ENCODE data around the gene OR6J1.
"Not testable (repeated sequence)": the region's sequence is repeated elsewhere in the genome, so short reads cannot be mapped to it uniquely, and the experiment has no call there.

The OR6J1 gene

GRCh38 chr14:22644305-22644635 lies at the start of gene OR6J1:
OR6J1 (minus strand) TSS chr14:22644352; CDS start chr14:22634811, 9,541 bp downstream.
- Histone ChIP-seq H3K4me3 (ENCODE audit: low read depth in 1 of 5, low read length in 5 of 5) (no peak within 1 kb of the TSS), H3K9ac (ENCODE audit: low read length in 5 of 5) (no peak within 1 kb of the TSS), H3K27me3 (ENCODE audit: control insufficient read depth in 5 of 5, insufficient read depth in 4 of 5, low read length in 5 of 5) (no peaks in the 10 kb centered on the region), H3K36me3 (ENCODE audit: control insufficient read depth in 5 of 5, insufficient read depth in 5 of 5, low read length in 5 of 5) (no peaks in the 10 kb centered on the region), H3K27ac (ENCODE audit: low read depth, low read length) (no peak within 1 kb of the TSS), H3K9me3 (ENCODE audit: control insufficient read depth in 5 of 5, low read length in 5 of 5) (no peaks in the 10 kb centered on the region), H3K4me1 (ENCODE audit: control insufficient read depth in 5 of 5, insufficient read depth in 5 of 5, low read length in 5 of 5) (peaks cover 0 to 6% (median 0%) of the 10 kb centered on the region in 5 donors)

- no peaks in the 10 kb centered on the region for H3K27me3 ChIP-seq (ENCODE audit: control insufficient read depth in 5 of 5, insufficient read depth in 4 of 5, low read length in 5 of 5)
- H3K27ac ChIP-seq (ENCODE audit: low read depth, low read length): no peak overlapping the region
- no peaks in the 10 kb centered on the region for H3K36me3 ChIP-seq (ENCODE audit: control insufficient read depth in 5 of 5, insufficient read depth in 5 of 5, low read length in 5 of 5)
- peaks cover 0 to 13% (median 9%) of the 10 kb centered on the region in 5 donors for H3K9me3 ChIP-seq (ENCODE audit: control insufficient read depth in 5 of 5, low read length in 5 of 5)
- H3K4me3 ChIP-seq (ENCODE audit: low read depth in 1 of 5, low read length in 5 of 5): no peak overlapping the region
- H3K4me1 ChIP-seq (ENCODE audit: control insufficient read depth in 5 of 5, insufficient read depth in 5 of 5, low read length in 5 of 5): peaks cover 0 to 8% (median 3%) of the 10 kb centered on the region in 5 donors
- no peak overlapping the region for H3K9ac ChIP-seq (ENCODE audit: low read length in 5 of 5)
Measured at GRCh38 chr14:22692194-22692593, 48.0 kb upstream of the OR6J1 start.

- Histone ChIP-seq H3K9me3 (ENCODE audit: control insufficient read depth in 5 of 5, low read length in 5 of 5) (peaks cover 0 to 13% (median 9%) of the 10 kb centered on the region in 5 donors), H3K9ac (ENCODE audit: low read length in 5 of 5) (no peak overlapping the region), H3K4me1 (ENCODE audit: control insufficient read depth in 5 of 5, insufficient read depth in 5 of 5, low read length in 5 of 5) (peaks cover 0 to 8% (median 3%) of the 10 kb centered on the region in 5 donors), H3K27ac (ENCODE audit: low read depth, low read length) (no peak overlapping the region), H3K27me3 (ENCODE audit: control insufficient read depth in 5 of 5, insufficient read depth in 4 of 5, low read length in 5 of 5) (no peaks in the 10 kb centered on the region), H3K4me3 (ENCODE audit: low read depth in 1 of 5, low read length in 5 of 5) (no peak overlapping the region), H3K36me3 (ENCODE audit: control insufficient read depth in 5 of 5, insufficient read depth in 5 of 5, low read length in 5 of 5) (no peaks in the 10 kb centered on the region)
Measured at GRCh38 chr14:22691171-22691570, 47.0 kb upstream of the OR6J1 start.

GRCh38 chr14:22689199-22689598 lies 45.0 kb upstream of the OR6J1 start:
- H3K27ac ChIP-seq (ENCODE audit: low read depth, low read length): no peak overlapping the region
- H3K9ac ChIP-seq (ENCODE audit: low read length in 5 of 5): no peak overlapping the region
- H3K27me3 ChIP-seq (ENCODE audit: control insufficient read depth in 5 of 5, insufficient read depth in 4 of 5, low read length in 5 of 5): no peaks in the 10 kb centered on the region
- H3K4me3 ChIP-seq (ENCODE audit: low read depth in 1 of 5, low read length in 5 of 5): no peak overlapping the region
- H3K36me3 ChIP-seq (ENCODE audit: control insufficient read depth in 5 of 5, insufficient read depth in 5 of 5, low read length in 5 of 5): no peaks in the 10 kb centered on the region
- H3K9me3 ChIP-seq (ENCODE audit: control insufficient read depth in 5 of 5, low read length in 5 of 5): peaks cover 0 to 13% (median 9%) of the 10 kb centered on the region in 5 donors
- H3K4me1 ChIP-seq (ENCODE audit: control insufficient read depth in 5 of 5, insufficient read depth in 5 of 5, low read length in 5 of 5): peaks cover 0 to 8% (median 3%) of the 10 kb centered on the region in 5 donors

GRCh38 chr14:22687969-22688368 lies 43.8 kb upstream of the OR6J1 start:
- not testable (repeated sequence) for H3K4me1 ChIP-seq (ENCODE audit: control insufficient read depth in 5 of 5, insufficient read depth in 5 of 5, low read length in 5 of 5); H3K36me3 ChIP-seq (ENCODE audit: control insufficient read depth in 5 of 5, insufficient read depth in 5 of 5, low read length in 5 of 5); H3K4me3 ChIP-seq (ENCODE audit: low read depth in 1 of 5, low read length in 5 of 5); H3K27ac ChIP-seq (ENCODE audit: low read depth, low read length); H3K27me3 ChIP-seq (ENCODE audit: control insufficient read depth in 5 of 5, insufficient read depth in 4 of 5, low read length in 5 of 5); H3K9ac ChIP-seq (ENCODE audit: low read length in 5 of 5)
- H3K9me3 ChIP-seq (ENCODE audit: control insufficient read depth in 5 of 5, low read length in 5 of 5): peaks cover 0 to 12% (median 7%) of the 10 kb centered on the region in 5 donors

- not testable (repeated sequence) for H3K4me1 ChIP-seq (ENCODE audit: control insufficient read depth in 5 of 5, insufficient read depth in 5 of 5, low read length in 5 of 5); H3K9me3 ChIP-seq (ENCODE audit: control insufficient read depth in 5 of 5, low read length in 5 of 5); H3K4me3 ChIP-seq (ENCODE audit: low read depth in 1 of 5, low read length in 5 of 5); H3K9ac ChIP-seq (ENCODE audit: low read length in 5 of 5); H3K27ac ChIP-seq (ENCODE audit: low read depth, low read length); H3K36me3 ChIP-seq (ENCODE audit: control insufficient read depth in 5 of 5, insufficient read depth in 5 of 5, low read length in 5 of 5); H3K27me3 ChIP-seq (ENCODE audit: control insufficient read depth in 5 of 5, insufficient read depth in 4 of 5, low read length in 5 of 5)
Measured at GRCh38 chr14:22686176-22686611, 42.0 kb upstream of the OR6J1 start.

GRCh38 chr14:22685467-22685866 lies 41.3 kb upstream of the OR6J1 start:
- no peaks in the 10 kb centered on the region for H3K27me3 ChIP-seq (ENCODE audit: control insufficient read depth in 5 of 5, insufficient read depth in 4 of 5, low read length in 5 of 5)
- H3K9me3 ChIP-seq (ENCODE audit: control insufficient read depth in 5 of 5, low read length in 5 of 5): no peaks in the 10 kb centered on the region
- no peak overlapping the region for H3K9ac ChIP-seq (ENCODE audit: low read length in 5 of 5)
- no peaks in the 10 kb centered on the region for H3K36me3 ChIP-seq (ENCODE audit: control insufficient read depth in 5 of 5, insufficient read depth in 5 of 5, low read length in 5 of 5)
- no peak overlapping the region for H3K4me3 ChIP-seq (ENCODE audit: low read depth in 1 of 5, low read length in 5 of 5)
- peaks cover 0 to 3% (median under 1%) of the 10 kb centered on the region in 5 donors for H3K4me1 ChIP-seq (ENCODE audit: control insufficient read depth in 5 of 5, insufficient read depth in 5 of 5, low read length in 5 of 5)
- no peak overlapping the region for H3K27ac ChIP-seq (ENCODE audit: low read depth, low read length)

- H3K9ac ChIP-seq (ENCODE audit: low read length in 5 of 5); H3K9me3 ChIP-seq (ENCODE audit: control insufficient read depth in 5 of 5, low read length in 5 of 5); H3K36me3 ChIP-seq (ENCODE audit: control insufficient read depth in 5 of 5, insufficient read depth in 5 of 5, low read length in 5 of 5); H3K4me3 ChIP-seq (ENCODE audit: low read depth in 1 of 5, low read length in 5 of 5); H3K27ac ChIP-seq (ENCODE audit: low read depth, low read length); H3K4me1 ChIP-seq (ENCODE audit: control insufficient read depth in 5 of 5, insufficient read depth in 5 of 5, low read length in 5 of 5); H3K27me3 ChIP-seq (ENCODE audit: control insufficient read depth in 5 of 5, insufficient read depth in 4 of 5, low read length in 5 of 5): not testable (repeated sequence)
Measured at GRCh38 chr14:22683428-22683827, 39.3 kb upstream of the OR6J1 start.

GRCh38 chr14:22678221-22678620 lies 34.1 kb upstream of the OR6J1 start:
- H3K36me3 ChIP-seq (ENCODE audit: control insufficient read depth in 5 of 5, insufficient read depth in 5 of 5, low read length in 5 of 5): no peaks in the 10 kb centered on the region
- peaks cover 0 to 8% (median 0%) of the 10 kb centered on the region in 5 donors for H3K27me3 ChIP-seq (ENCODE audit: control insufficient read depth in 5 of 5, insufficient read depth in 4 of 5, low read length in 5 of 5)
- no peak overlapping the region for H3K27ac ChIP-seq (ENCODE audit: low read depth, low read length)
- no peak overlapping the region for H3K9ac ChIP-seq (ENCODE audit: low read length in 5 of 5)
- no peaks in the 10 kb centered on the region for H3K4me1 ChIP-seq (ENCODE audit: control insufficient read depth in 5 of 5, insufficient read depth in 5 of 5, low read length in 5 of 5)
- H3K4me3 ChIP-seq (ENCODE audit: low read depth in 1 of 5, low read length in 5 of 5): no peak overlapping the region
- no peaks in the 10 kb centered on the region for H3K9me3 ChIP-seq (ENCODE audit: control insufficient read depth in 5 of 5, low read length in 5 of 5)

GRCh38 chr14:22677551-22677950 lies 33.4 kb upstream of the OR6J1 start:
- H3K4me3 ChIP-seq (ENCODE audit: low read depth in 1 of 5, low read length in 5 of 5); H3K4me1 ChIP-seq (ENCODE audit: control insufficient read depth in 5 of 5, insufficient read depth in 5 of 5, low read length in 5 of 5); H3K27me3 ChIP-seq (ENCODE audit: control insufficient read depth in 5 of 5, insufficient read depth in 4 of 5, low read length in 5 of 5); H3K9me3 ChIP-seq (ENCODE audit: control insufficient read depth in 5 of 5, low read length in 5 of 5); H3K36me3 ChIP-seq (ENCODE audit: control insufficient read depth in 5 of 5, insufficient read depth in 5 of 5, low read length in 5 of 5); H3K9ac ChIP-seq (ENCODE audit: low read length in 5 of 5); H3K27ac ChIP-seq (ENCODE audit: low read depth, low read length): not testable (repeated sequence)

- Histone ChIP-seq H3K4me3 (ENCODE audit: low read depth in 1 of 5, low read length in 5 of 5) (no peak overlapping the region), H3K4me1 (ENCODE audit: control insufficient read depth in 5 of 5, insufficient read depth in 5 of 5, low read length in 5 of 5) (peaks cover 3 to 12% (median 8%) of the 10 kb centered on the region in 5 donors), H3K9ac (ENCODE audit: low read length in 5 of 5) (no peak overlapping the region), H3K27ac (ENCODE audit: low read depth, low read length) (no peak overlapping the region), H3K27me3 (ENCODE audit: control insufficient read depth in 5 of 5, insufficient read depth in 4 of 5, low read length in 5 of 5) (no peaks in the 10 kb centered on the region), H3K36me3 (ENCODE audit: control insufficient read depth in 5 of 5, insufficient read depth in 5 of 5, low read length in 5 of 5) (no peaks in the 10 kb centered on the region), H3K9me3 (ENCODE audit: control insufficient read depth in 5 of 5, low read length in 5 of 5) (no peaks in the 10 kb centered on the region)
Measured at GRCh38 chr14:22671622-22672021, 27.5 kb upstream of the OR6J1 start.

Data from subcutaneous abdominal adipose tissue (tissue), 5 donors.